ENCODE data around the gene DTWD2.
"Not testable (repeated sequence)": the region's sequence is repeated elsewhere in the genome, so short reads cannot be mapped to it uniquely, and the experiment has no call there.

The DTWD2 gene

DNA sequence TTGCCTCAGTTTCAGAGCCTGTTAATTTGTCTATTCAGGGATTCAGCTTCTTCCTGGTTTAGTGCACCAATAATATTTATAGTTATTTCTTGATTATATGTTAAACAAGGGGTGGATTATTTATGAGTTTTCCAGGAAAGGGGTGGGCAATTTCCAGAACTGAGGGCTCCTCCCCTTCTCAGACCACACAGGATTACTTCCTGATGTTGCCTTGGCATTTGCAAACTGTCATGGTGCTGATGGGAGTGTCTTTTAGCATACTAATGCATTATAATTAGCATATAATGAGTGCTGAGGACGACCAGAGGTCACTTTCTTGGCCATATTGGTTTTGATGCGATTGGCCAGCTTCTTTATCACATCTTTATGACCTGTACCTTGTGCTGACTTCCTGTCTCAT lies 6.2 kb upstream of the DTWD2 start:
- DNase-seq = no peak

DNA sequence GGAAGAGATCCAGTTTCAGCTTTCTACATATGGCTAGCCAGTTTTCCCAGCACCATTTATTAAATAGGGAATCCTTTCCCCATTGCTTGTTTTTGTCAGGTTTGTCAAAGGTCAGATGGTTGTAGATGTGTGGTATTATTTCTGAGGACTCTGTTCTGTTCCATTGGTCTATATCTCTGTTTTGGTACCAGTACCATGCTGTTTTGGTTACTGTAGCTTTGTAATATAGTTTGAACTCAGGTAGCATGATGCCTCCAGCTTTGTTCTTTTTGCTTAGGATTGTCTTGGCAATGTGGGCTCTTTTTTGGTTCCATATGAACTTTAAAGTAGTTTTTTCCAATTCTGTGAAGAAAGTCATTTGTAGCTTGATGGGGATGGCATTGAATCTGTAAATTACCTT lies 4.8 kb upstream of the DTWD2 start:
- not testable (repeated sequence) for DNase-seq

DNA sequence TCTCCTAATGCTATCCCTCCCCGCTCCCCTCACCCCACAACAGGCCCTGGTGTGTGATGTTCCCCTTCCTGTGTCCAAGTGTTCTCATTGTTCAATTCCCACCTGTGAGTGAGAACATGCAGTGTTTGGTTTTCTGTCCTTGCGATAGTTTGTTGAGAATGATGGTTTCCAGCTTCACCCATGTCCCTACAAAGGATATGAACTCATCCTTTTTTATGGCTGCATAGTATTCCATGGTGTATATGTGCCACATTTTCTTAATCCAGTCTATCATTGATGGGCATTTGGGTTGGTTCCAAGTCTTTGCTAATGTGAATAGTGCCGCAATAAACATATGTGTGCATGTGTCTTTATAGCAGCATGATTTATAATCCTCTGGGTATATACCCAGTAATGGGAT lies 3.7 kb upstream of the DTWD2 start:
- not testable (repeated sequence) for DNase-seq

DNA sequence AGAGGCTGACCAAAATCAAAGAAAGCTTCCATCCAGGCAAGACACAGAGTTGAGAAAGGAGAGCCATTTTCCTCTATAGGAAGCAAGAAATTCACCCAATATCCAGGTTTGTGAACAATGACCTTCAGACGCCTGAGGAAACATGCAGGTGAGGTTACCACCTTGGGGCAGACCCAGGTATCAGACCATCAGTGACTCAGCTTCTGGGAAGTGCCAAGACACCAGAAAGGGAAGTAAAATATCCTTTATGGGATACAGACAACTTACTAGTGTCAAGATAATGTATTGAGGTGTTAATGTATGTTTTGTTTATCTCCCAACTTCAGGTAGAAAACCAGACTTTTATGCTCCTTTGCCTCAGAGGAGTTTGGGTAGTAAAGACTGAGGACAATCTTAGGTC lies 2.2 kb upstream of the DTWD2 start:
- no peak for DNase-seq

DNA sequence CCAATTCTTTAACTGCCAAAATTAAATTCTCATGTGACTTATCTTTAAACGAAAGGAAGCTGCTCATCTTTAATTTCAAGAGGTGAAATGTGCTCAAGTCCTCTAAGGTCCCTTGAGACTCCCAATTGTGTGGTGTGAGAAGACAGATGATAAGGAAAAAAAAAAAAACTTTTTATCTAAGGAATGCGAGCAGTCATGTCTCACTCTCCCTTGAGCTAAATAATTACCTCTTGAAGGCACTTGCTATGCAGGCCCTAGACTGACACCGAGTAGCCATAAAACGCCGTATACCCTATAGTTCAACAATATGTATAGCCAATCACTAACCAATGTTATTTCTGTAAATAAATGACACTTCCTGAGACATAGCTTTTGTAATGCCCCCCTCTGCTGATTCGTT lies 1.5 kb upstream of the DTWD2 start:
- no peak for DNase-seq

DNA sequence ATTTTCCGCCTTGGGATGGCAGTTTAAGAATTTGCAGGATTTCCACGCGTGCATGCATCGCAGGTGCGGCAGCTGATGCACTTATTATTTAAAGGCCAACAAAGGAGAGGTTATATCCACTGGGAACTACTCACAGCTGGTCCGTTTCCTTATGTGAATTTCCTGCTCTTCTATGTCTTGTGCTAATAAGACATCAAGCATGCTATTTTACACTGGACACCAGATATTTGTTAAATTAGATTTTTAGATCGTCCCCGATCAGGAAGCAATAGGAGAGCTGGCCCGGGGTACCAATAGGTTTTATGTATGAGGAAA lies 476 bp upstream of the DTWD2 start:
- no peak for DNase-seq

DNA sequence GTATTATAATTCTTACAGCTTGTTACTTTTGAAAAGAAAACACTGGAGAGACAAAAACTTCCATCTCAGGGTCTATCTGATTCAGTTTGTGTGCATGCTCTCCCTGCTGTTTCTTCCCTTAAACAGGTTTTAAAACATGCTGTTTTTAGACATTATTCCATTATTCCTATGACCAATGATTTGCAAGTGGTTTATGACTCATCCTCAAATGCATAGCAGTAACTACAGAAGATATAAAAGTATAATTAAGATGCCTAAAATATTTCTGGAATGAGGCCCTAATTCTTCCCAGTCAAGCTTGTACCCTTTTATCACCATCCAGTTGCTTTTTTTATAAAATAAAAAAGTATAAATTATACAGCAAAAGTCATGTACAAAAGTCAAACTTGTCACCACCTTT lies 3.7 kb downstream of the DTWD2 start:
- no peak for DNase-seq

DNA sequence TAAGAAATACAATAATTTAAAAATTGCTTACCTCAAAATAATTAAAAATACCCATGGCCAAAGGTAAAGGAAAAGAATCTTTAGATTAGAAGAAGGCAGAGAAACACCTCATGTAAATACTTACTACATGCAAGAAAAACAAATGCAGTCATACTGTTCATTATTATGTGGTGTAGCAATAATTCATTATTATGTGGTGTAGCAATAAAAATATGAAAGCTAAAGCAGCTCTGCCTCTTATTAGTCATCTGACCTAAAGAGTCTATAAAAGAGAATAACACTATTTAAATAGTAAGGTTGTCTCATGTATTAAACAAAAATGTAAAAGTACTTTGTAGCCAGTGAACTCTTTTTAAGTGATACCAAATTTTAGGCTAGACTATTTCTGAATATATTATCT lies 6.6 kb downstream of the DTWD2 start:
- no peak for DNase-seq

DNA sequence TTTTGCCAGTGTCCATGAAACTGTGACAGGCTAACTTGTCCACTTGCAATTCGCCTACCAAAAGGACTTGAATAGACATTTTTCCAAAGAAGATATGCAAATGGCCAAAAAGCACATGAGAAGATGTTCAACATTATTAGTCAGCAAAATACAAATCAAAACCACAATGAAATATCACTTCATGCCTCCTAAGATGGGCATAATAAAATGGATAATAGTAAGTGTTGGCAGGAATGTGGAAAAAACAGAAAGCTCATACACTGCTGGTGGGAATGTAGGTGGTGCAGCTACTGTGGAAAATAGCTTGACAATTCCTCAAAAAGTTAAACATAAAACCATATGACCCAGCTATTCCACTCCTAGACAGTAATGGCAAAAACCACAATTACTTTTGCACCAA lies 7.9 kb downstream of the DTWD2 start:
- no peak for DNase-seq

DNA sequence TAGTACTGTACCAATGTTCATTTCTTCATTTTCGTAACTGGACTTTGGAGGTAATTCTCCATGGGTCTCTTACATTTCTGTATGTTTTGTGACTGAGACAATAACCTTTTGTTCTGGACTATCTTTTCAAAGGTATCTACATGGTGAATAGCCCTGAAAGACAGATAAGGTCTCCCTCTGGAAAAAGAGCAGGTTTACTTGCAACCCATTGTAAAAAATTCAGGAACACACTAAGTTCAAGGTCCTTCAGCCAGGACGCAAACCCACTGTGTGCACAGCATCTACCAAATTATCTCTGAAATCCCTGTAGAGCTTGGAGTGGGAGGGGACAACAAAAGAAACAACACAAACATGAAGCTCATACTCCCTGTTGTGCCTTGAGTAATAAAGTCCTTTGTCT lies 8.3 kb downstream of the DTWD2 start:
- no peak for DNase-seq

DNA sequence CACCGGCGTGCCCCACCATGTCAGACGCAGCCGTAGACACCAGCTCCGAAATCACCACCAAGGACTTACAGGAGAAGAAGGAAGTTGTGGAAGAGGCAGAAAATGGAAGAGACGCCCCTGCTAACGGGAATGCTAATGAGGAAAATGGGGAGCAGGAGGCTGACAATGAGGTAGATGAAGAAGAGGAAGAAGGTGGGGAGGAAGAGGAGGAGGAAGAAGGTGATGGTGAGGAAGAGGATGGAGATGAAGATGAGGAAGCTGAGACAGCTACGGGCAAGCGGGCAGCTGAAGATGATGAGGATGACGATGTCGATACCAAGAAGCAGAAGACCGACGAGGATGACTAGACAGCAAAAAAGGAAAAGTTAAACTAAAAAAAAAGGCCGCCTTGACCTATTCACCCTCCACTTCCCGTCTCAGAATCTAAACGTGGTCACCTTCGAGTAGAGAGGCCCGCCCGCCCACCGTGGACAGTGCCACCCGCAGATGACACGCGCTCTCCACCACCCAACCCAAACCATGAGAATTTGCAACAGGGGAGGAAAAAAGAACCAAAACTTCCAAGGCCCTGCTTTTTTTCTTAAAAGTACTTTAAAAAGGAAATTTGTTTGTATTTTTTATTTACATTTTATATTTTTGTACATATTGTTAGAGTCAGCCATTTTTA lies 14.4 kb downstream of the DTWD2 start:
- DNase-seq = not testable (repeated sequence)

DNA sequence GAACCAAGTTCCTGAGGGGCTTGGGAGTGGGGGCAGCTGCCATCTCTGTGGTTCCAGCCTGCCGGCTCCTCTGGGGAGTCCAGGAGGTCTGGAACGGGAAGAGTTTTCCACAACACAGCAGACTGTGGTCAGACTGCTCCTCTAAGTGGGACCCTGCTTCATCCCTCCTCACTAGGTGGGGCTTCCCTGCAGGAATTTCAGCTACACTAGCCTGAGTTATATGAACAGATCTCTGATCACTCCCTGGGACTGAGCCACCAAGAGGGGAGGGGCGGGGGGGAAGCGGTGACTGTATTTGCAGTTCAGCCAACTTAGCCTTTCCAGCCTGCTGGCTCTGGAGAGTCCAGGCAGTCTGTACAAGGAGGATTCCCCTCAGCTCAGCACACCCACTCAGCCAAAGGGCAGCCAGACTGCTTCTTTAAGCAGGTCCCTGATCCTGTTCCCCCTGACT lies 19.4 kb downstream of the DTWD2 start:
- DNase-seq = no peak

DNA sequence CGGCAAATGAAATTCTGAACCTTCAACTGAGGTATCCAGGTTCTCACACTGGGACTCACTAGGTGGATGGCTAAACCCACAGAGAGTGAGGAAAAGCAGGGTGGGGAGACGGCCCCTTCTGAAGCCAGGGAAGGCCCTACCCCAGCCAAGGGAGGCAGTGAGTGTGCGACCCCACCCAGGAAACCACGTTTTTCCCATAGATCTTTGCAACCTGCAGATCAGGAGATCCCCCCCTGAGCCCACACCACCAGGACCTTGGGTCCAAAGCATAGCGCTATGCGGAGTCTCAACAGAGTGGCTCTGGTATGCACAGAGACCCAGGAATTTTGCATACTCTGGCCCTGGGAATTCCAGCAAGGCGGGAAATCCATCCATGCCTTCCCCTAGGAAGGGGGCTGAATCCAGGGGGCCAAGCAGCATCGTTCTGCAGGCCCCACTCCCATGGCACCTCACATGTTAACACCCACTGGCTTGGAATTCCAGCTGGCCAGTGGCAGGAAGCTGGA lies 19.9 kb downstream of the DTWD2 start:
- DNase-seq = no peak

DNA sequence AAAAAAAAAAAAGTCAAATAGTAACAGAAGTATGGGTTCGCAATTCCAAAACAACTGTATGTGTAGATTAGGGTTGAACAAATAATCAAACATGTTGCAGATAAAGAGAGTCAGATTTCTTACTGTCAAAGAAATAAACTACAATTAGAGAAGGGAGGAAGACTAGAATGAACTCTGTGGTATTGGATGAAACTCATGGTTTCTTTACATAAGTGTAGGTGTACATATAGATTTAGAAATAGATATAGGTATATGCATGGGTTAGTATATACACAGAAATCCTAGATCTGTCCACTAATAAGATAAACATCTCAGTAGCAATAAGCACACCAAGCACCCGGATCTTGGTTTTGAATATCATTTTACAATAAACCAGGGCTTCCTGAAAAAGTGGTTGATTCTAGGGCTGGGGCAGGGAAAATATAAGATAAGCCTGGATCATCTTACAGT lies 21.3 kb downstream of the DTWD2 start:
- DNase-seq = no peak

DNA sequence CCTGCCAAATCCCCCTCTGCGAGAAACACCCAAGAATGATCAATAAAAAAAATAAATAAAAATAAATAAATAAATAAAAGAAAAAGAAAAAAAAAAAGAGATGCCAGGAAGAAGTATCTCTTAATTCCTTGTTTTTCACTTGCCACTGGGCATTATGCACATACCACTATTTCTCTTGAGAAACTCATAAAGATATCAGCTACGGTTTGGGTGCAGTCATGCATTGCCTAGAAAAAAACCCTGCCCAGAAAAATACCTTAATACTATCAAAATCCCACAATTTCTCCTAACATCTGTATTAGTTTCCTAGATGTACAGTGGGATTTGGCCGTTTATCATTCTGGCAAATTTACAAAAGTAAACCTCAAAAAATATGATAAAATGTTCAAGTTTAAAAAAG lies 22.5 kb downstream of the DTWD2 start:
- no peak for DNase-seq

DNA sequence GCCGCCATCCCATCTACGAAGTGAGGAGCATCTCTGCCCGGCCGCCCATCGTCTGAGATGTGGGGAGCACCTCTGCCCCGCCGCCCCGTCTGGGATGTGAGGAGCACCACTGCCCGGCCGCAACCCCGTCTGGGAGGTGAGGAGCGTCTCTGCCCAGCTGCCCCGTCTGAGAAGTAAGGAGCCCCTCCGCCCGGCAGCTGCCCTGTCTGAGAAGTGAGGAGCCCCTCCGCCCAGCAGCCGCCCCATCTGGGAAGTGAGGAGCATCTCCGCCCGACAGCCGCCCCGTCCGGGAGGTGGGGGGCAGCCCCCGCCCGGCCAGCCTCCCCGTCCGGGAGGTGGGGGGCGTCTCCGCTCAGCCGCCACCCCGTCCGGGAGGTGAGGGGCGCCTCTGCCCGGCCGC lies 23.4 kb downstream of the DTWD2 start:
- DNase-seq = not testable (repeated sequence)

DNA sequence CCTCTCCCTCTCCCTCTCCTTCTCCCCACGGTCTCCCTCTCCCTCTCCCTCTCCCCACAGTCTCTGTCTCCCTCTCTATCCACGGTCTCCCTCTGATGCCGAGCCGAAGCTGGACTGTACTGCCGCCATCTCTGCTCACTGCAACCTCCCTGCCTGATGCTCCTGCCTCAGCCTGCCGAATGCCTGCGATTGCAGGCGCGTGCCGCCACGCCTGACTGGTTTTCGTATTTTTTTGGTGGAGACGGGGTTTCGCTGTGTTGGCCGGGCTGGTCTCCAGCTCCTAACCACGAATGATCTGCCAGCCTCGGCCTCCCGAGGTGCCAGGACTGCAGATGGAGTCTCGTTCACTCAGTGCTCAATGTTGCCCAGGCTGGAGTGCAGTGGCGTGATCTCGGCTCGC lies 24.0 kb downstream of the DTWD2 start:
- DNase-seq = not testable (repeated sequence)

DNA sequence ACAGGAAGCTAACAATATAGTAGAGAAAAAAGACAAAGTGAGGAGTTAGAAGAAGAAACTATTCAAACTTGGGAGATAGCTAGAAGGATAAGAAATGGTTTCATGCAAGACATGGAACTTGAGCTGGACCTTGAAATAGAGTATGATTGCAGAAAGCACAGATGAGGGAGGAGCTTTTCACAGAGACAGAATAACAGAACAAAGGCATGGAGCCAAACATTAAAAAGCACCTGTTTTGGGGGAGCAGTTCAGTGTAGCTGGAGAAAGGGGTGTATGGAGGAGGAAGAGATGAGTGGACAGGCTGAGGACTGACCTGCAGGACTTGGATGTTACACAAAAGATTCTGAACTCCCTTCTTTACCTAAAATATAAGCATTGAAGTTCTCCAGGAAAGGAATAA lies 25.2 kb downstream of the DTWD2 start:
- DNase-seq = no peak

DNA sequence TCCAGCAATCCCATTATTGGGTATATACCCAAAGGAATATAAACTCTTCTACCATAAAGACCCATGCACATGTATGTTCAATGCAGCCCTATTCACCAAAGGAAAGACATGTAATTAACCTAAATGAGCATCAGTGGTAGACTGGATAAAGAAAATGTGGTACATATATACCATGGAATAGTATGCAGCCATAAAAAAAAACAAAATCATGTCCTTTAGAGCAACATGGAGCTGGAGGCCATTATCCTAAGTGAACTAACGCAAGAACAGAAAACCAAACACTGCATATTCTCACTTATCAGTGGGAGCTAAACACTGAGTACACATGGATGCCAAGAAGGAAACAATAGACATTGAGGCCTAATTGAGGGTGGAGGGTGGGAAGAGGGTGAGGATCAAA lies 27.8 kb downstream of the DTWD2 start:
- DNase-seq = no peak

DNA sequence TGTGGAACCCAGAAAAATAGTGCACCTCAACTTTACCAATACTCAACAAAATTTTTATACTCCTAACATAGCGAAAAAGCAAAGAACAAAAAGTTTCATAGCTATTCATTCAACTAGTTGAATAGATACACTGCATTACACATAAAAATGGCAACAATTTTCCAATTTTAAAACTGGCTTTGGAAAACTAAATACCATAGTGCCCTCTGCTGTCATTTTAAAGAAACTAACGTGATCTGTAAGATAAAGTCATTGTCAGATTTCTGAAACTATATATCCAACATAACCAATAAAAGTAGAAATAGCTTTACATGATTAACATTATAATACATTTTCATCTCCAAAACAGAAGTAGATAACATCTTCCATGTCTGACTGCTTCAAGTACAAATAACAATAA lies 31.6 kb downstream of the DTWD2 start:
- no peak for DNase-seq

DNA sequence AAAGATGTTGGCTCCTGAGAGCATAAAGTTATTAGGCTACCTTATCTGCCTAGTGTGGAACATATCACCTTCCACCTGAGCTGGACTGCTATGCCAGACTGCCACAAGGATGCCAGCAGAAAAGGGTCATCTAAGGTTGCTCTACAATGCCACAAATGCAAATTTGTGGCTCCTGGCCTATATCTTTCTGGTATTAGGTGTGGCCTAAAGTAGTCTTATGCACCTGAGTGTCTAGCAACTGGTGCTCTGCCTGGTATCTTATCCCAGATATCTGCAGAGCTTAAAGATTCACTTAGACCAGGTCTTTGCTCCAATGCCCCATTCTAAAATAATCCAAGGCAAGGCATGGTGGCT lies 34.7 kb downstream of the DTWD2 start:
- no peak for DNase-seq

DNA sequence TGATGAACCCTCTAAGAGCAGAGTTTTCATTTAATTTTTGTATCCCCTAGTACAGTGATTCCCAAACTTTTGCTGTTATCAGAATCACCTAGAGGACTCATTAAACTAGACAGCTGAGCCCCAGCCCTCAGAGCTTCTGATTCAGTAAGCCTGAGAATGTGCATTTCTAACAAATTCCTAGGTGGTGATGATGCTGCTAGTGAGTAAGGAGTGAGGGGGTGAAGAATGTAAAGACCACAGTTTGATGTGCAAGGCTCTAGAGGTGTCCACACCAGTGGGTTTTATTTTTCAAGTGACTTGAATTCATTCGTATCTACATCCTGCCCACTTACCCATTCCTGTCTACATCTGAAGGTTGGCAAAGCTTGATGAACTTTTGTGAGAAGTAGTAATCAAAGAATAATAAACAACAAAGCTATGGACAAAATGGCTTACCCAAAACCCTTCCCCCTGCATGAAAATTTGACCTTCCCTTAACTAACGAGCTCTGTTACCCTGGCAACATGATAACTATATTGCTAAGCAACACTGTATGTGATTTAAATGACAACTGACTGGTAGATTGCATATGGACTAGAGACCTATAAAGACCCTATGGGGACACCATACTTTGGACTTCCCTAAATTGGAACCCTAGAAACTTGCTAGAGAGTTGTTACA lies 35.2 kb downstream of the DTWD2 start:
- no peak for DNase-seq

DNA sequence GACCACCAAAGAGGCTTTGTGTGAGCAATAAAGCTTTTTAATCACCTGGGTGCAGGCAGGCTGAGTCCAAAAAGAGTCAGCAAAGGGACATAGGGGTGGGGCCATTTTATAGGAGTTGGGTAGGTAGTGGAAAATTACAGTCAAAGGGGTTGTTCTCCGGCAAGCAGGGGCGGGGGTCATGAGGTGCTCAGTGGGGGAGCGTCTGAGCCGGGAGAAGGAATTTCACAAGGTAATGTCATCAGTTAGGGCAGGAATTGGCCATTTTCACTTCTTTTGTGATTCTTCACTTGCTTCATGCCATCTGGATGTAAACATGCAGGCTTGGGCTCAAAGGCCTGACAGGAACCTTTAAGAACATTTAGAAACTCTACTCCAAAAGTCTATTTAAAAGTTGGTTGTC lies 36.0 kb downstream of the DTWD2 start:
- DNase-seq = not testable (repeated sequence)

DNA sequence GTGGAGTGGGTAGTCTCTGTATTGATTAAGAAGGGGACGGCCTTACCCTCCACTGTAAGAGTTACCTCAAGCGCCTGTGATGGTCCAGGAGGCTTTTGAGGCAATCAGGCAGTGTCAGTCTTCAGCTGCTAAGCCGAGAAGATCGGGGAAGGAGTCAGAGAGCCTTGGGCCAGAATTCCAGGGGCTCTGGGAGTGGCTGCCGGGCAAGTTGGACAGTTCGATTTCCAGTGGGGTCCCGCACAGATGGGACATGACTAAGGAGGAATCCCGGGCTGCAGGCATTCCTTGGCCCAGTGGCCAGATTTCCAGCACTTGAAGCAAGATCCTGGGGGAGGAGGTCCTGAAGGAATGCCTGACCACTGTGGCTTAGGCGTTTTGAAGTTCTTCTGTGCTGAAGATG lies 38.0 kb downstream of the DTWD2 start:
- DNase-seq = not testable (repeated sequence)

Data from activated CD8-positive, alpha-beta memory T cell treated with anti-CD3 and anti-CD28 coated beads, Interleukin-2, amount 50 U/mL, for 4 hours (primary cell).